Activated T-cell treated with anti-CD3 and anti-CD28 coated beads for 1 hour (primary cell): ENCODE results near the gene RPS27L.

Source experiments
- DNase-seq: peaks from one replicate; pipeline ENCODE4 v3.0.0-alpha.2; 2020; ENCODE audit warnings: low read depth

The RPS27L gene

DNA sequence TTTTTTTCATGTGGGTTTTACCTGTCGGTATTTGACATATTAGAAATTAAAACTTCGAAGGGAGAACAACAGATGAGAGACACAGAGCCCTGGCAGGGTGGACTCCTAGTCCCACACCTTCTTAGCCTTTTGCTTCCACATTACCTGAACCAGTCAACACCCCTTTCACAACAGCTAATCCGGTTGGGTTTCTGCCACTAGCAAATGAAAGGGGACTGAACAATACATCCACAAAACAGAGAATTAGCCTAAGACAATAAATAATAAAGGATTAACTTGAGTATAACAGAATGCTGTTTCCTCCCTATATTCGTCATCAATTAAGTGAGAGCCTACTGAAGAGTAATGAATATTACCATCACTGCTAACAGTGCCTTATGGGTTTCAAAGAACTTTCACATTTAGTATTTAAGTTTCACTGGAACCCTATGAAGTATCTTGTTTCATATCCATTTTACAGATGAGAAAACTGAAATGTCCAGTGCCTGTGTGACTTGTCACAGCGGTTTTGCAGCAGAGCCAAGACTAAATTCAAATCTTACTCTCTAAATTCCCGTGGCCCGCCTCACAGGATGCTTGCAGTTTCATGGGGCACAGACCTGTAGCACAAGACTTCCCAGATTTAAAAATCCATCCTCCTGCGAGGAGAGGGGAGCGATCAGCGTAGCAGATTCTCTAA lies 31.1 kb upstream of the RPS27L start:
- DNase-seq: no peak

DNA sequence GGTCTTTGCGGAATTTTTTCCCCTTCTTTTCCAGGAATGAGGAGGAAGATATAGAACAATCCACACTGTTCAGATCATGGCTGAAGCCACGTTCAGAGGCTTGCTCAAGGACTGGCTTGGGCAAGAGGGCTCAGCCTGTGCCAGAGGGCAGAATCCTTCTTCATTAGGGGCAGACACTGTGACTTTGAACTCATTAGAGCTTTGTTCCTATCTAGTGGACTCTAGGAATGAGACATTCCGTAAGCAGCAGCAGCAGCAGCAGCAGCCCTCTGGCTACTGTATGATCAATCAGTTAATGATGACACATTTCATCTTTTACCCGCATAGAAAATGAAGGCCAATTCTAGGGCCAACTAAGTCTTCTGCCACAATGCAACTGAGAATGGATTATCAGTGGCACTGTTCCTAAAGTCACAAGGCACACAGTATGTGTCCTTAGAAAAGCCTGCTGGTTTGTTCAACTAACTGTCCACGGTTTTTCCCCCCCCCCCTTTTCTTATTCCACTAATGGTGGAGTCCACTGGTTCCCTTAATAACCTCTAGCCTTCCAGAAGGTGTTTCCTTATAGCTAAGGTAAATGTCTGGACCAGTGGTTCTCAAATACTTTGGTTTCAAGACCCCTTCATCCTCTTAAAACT lies 30.4 kb upstream of the RPS27L start:
- no peak for DNase-seq

DNA sequence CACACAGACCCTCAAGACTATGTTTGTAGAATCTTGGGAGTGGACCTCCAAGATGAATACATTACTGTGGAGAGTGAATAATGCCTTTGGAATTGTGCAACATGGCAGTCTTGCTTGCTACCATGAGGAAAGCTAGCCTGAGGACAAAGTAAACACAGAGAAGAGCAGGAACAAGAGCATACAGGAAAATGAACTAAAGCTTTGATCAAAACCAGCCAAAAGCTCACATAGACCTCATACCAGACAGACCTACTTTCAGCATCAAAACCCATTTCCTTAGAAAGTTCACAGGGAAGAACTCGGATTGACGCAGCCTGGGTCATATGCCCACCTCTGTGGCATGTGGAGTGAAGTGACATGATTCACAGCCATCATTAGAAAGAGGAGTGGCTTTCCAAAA lies 28.8 kb upstream of the RPS27L start:
- no peak for DNase-seq

DNA sequence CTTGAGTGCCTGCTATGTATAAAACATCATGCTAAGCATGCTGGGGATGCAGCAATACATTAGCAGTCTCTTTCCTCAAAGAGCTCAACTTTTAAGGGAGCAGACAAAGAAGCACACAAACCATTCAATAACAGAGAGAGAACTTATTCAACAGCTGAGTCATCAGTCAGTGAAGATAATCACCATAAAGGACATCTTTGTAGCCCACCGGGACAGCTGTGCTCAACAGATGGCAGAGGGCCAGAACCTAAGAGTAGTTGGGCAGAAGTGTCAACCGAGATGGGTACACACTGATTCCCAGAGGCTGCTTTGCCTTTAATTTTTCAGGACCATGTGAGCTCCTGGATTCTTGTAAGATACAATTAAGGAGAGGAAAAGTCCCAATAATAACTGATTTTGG lies 27.9 kb upstream of the RPS27L start:
- DNase-seq: no peak

DNA sequence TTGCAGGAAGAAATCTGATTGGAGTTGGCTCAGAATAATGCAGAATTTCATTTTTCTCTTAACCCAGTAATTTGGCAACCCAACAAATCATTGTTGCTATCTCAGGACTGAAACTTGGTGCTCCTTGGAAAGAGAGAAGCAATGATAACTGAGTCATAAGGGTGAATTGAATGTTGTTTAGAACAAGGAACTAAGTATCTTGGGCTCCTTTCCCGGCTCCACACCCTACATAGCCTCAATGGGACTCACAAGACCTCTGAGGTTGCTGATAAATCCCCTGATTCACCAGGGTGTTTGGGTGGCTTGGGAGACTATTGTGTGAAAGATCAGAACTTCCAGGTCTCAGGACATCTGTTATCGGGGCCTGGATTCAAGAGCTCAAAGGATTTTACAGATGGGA lies 24.4 kb upstream of the RPS27L start:
- DNase-seq: no peak

DNA sequence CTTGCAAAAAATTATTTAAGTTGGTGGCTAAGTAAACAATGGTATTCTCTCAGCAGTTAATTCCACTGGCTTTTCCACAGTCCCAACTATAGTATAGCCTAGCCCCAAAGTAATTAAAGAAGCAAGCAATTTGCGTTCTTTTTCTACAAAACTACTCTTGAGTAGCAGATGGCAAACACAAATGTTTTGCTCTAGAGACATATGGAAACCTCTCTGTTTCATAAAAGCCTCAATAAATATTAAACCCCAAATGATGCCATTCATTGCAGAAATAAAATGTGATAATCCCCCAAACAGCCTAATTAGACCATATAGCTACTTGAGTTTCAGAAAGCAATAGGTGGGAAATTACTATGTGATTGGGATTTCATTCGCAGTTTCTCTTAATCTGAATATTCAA lies 23.5 kb upstream of the RPS27L start:
- DNase-seq: no peak

DNA sequence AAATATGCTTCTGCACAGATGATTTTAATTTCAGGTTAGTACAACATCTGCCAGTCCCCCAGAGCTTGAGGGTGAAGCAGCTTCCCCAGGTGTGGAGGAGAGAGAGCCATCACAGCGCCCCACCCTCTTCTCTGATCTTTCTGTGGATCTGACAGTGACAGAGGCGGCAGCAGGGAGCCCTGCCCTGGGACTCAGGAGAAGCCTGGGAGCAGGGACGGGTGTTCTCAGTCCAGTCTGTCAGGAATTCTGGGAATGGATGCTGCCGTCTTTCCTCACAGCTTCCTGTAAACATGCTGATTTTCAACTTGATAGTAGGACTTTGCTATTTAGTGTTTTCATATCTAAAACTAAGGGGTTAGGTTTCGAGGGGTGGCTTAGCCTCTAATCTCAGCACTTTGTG lies 20.8 kb upstream of the RPS27L start:
- DNase-seq: no peak

DNA sequence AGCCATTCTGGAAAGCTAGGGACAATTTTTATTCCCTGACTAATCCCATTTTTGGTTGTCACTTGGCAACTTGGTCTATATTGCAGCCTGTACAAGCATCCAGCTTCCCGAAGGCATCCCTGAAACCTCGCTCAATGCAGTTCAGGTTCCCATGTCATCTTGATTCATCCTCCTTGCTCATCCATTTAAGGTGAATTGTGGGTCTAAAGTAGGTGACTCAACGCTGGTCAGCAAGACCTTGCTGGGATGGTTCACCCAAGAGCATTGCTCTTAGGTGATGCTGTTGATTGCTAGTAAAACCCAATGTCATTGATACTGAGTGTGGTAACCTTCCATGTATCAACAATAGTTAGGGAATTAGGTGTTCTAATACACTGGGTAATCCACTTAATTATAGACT lies 19.0 kb upstream of the RPS27L start:
- no peak for DNase-seq

DNA sequence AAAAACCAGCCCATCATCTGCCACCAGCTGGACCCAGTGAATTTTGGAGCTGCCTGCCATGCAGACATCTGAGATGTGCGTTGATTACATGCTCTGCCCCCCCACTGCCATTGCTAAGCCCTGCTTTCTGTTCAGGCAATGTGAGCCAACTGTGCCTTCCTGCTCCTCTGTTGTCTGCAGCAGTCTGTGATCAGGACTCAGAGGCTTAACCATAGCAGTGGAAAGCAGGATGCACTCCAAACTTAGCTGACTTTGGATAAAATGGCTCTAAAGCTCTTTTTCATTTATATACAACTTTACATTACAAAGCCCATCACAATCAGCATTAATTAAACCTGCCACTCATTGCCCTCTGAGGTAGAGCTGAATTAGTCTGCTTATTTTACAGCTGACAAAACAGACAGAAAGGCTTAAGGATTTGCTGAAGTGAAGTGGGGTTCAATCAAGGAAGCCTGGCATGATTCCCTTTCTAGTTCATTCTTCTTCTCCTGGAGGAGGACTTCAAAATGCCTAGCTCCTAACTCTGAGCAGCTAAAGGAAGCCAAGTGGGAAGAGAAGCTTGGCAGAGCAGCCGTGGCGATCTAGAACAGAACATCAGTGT lies 15.7 kb upstream of the RPS27L start:
- DNase-seq: no peak

DNA sequence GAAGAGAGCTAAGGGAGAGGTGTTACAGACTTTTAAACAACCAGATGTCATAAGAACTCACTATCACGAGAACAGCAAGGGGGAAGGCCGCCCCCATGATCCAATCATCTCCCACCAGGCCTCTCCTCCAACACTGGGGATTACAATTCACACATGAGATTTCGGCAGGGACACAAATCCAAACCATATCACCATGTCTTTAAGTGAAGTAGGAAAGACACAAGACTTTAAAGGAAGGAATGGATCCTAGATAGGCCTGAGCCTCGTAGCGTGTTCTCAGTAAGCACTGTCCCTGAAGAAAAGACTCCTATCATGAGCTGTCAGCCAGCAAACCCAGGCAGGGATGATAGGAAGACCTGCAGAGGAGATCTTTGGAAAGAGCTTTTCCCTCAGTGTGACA lies 15.1 kb upstream of the RPS27L start:
- no peak for DNase-seq

DNA sequence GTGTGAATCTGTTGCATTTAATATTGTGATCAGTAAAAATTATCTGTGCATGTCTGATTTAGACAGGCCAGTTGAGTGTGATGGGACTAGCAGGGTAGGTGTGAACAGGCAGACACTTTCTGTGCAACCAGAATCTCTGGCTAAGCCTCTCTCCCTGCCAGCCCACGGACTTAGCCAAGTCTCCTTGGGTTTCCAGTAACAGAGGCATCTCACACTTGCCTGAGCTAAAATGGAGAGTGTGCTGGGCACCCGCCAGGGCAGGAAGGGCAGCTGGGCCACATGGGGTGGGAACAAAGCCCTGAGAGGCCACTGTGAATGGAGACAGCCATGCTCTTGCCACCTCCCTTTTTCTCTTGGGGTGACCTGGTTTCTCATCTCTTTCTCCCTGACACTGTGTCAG lies 12.5 kb upstream of the RPS27L start:
- DNase-seq: no peak

DNA sequence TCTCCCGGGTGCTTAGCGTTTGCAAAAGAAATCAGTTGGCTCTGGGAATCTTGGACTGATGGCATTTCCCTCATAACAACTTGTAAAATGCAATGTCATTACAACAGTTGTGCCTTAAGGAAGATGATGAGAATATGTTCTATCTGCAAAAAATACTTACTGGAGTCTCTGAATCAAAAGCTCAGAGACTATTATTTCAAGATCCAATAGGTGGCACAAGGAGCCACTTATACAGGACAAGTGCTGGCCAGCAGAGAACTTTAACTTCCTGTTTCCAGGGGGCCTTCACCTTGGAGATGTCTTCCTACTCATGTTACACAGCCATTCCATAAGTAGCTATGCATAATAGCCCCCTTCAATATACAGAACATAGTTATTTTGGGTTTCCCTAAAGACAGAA lies 8.9 kb upstream of the RPS27L start:
- DNase-seq: no peak

DNA sequence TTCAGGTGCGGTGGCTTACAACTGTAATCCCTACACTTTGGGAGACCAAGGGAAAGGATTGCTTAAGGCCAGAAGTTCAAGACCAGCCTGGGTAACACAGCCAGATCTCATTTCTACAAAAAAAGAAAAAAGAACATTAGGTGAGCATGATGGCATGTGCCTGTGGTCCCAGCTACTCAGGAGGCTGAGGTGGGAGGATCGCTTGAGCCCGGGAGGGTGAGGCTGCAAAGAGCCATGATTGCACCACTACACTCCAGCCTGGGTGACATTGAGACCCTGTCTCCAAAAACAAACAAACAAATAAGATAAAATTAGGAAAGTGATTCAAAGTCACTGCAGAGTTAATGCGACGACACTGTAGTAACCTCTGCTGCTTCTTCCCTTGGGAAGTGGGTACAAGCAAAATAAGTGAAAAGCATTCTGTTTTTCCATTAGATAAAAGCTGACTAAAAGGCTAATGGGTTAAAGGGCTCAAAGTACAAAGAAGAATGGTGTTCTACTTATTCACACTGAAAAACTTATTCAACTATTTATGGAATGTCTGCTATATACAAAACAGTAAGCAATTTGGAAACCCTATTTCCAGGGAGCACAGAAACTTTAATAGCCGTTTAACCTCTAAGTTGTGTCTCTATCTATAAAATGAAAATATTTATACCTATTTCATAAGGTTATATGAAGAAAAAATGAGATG lies 8.0 kb upstream of the RPS27L start:
- no peak for DNase-seq

DNA sequence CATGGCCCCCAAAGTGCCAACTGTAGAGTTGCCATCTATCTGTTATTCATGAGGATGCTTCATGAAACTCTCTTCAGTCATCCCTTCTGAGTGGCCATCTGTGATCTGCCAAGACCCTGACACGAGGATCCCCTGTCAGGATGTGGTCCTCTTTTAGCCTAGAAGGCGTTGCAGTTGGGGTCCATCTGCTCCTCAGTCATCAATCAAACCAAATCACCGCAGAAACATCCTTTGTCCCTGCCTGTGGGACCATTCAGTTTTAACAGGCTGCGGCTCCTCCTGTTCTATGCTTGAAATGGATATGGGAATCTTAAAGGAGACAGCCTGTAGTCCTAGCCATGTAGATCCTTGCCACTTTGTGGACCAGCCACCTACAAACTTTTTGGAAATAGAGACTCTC lies 5.9 kb upstream of the RPS27L start:
- no peak for DNase-seq

DNA sequence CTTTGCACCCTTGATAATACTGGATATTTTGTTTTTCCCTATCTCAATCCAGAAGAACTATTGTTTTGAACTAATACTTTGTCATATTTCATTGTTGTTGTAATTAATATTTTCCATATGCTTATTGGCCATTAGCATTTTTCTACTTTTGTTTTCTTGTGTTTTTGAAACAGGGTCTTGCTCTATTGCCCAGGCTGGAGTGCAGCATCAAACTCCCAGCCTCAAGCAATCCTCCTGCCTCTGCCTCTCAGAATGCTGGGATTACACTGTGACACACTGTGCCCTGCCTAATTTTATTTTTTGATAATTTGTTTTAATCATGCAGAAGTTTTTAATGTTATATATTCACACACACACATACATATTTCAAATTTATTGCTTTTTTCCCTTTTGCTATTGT lies 3.4 kb upstream of the RPS27L start:
- DNase-seq: no peak

DNA sequence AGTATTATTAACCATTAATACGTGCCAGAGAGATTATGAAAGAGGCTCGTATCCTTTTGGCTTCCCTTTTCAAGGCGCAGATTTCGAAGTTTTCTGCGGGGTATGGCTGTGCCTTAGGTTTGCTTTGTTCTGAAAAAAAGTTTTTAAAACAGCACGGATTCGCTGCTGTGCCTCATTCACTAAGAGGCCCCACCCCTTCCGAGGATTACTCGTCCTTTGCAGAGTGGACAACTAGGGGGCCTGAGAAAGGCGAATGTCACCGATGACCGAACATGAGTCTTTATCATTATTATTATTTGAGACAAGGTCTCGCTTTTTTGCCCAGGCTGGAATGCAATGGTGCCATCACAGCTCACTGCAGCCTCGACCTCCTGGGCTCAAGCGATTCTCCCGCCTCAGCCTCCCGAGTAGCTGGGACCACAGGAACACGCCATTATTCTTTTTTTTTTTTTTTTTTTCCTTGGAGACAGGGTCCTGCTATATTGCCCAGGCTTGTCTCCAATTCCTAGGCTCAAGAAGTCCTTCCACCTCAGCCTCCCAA lies 684 bp upstream of the RPS27L start:
- DNase-seq: no peak

DNA sequence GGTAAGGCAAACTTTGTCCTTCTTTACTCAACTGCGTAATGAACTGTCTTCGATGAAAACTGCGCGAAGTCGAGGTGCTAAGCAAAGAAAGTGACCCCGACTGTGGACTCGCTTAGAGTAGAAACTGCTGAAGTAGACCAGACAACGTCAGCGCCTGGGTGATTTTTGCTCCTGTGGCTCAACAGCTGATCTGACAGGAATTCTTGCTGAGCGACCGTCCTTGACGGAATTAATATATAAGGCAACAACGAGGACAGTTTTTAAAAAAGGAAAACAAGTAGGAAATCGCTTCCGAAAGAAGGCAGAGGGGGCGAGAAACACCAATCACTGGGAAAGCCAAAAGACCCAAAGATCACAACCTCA lies 541 bp downstream of the RPS27L start:
- DNase-seq: no peak

DNA sequence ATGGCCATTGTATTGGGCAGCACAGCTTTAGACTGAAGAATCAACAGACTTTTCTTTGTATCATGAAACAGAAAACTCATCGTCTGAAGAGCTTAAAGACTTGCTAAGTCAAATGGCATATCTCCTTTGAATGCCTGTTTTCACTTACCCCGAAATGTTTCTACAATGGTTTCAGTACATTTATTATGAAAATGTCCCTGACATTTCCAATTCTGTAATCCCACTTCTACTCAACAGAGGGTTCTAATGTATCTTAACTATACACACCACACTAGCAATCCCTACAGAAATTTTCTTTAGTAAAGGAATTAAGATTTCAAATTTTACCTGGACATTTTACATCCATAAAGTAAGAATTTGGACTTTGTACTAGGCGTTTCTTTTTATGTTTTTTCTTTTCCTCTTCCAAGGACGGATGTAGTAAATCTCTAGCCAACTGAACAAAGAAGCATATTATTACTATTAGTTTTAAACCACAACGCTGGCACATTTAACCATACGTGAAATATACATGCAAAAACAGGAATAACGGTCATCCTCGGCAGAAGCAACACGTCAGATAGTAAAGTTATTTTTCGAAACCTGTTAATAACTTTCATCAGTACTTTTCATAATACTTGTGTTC lies 1.1 kb downstream of the RPS27L start:
- DNase-seq: no peak

DNA sequence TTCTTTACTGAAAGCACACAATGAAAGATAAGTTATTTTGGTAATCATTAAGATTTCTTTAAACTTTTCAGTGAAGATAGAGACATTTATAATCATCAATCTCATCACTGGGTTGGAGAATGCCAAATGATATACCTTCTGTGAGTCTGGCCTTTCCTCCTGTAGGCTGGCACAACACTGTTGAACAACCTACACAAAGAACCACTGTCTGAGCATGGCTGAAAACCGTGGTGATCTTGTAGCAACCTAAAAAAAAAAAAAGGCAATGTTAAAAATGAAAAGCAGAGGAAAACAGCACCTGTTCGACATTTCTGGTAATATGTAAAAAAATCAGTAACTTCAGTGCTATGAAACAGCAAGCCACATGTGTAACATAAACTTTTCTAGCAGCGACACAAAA lies 1.8 kb downstream of the RPS27L start:
- DNase-seq: no peak

DNA sequence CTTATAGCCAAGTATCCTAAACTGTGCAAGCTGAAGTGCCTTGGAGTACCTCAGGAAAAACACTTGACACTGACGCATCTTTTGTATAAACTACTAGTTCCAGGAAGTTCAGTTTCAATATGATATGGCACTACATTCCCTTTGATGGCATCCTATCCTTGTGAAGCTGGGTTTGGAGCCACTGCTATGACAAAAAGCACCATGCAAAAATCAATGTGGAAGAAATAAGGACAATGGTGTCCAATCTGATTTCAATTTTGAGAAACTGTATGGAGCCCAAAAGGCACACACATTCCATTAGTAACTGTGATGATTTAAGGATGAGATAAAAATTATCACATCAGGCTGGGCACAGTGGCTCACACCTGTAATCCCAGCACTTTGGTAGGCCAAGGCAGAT lies 5.6 kb downstream of the RPS27L start:
- no peak for DNase-seq

DNA sequence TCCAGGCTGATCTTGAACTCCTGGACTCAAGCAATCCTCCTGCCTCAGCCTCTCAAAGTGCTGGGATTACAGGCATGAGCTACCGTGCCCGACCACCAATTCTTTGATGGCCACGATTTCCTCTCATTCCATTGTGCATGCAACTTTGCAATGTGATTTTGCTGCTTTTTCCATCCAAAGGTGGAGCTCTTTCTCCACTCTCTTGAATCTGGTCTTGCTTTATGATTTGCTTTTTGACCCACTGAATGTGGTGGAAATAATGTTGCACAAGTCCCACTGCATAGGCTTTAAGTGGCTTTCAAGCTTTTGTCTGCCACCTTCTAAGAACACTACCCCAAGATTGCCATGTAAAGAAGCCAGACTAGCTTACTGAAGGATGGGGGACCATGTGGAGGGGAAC lies 10.6 kb downstream of the RPS27L start:
- DNase-seq: no peak

DNA sequence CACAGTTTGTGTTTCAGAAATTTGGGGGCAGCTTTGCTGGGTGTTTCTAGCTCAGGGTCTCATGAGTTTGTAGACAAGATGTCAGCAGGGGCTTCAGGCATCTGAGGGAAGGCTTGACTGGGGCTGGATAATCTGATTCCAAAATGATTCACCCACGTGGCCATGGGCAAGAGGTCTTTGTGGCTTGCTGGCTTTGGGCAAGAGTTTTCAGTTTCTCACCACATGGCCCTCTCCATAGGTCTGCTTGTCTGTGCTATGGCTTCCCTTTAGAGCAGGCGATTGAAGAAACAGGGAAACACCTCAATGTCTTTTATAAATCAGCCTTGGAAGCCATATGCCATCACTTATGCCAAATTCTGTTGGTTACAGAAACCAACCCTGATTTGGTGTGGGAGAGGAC lies 11.9 kb downstream of the RPS27L start:
- DNase-seq: no peak

DNA sequence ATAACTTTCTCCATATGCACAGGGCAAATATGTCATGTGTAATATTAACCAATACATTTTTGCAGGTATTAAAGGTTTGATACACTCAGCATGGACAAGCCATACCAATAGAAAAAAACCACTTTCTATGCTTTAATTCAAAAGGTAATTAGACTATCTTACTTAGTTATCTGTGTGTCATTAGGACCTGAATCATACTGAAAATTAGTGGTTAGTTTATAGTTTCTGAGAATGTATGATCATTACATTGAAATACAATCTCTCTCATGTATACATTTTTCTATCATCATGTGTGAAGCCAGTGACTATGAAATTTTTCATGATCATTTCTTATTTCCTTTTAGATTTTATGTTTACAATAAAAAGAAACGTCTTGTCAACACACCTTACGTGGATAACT lies 16.3 kb downstream of the RPS27L start:
- DNase-seq: no peak
